ENCODE results near the gene PEAR1. TPM values are rescaled to one million over a fixed set of nuclear protein-coding genes. Genes with fewer than 3 reads are reported as not detected.

Gene PEAR1
- polyA plus RNA-seq, 1 donor = 5.9 TPM

DNA sequence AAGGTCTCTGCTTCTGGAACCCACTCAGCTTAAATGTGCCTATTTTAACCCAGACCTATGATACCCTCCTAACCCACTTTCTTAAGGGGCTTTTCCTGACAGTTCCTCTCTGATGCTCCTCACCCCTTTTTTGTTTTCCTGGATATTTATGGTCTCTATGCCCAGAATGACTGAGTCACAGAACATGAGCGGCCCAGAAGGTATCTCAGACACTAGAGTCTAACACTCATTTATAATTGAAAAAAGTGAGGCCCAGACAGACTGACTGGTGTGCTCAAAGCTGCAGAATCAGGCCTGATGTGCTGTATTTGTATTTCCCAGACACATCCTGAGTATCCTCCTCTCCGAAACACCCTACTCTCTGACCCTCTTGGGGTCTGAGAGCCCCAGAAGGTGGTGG lies 70.9 kb downstream of the PEAR1 start:
- WGBS (ENCODE audit: insufficient coverage, low lambda C conversion rate) = 100% methylated on average over 1 of the region's 2 CpGs
- Histone ChIP-seq H3K27ac (ENCODE audit: low read length) (no peak overlapping the region), H3K27me3 (ENCODE audit: control insufficient read depth, insufficient read depth, low read length) (no peaks in the 10 kb centered on the region), H3K4me3 (ENCODE audit: low read length) (no peak overlapping the region), H3K4me1 (ENCODE audit: control insufficient read depth, insufficient read depth, low read length) (no peaks in the 10 kb centered on the region), H3K9me3 (ENCODE audit: control insufficient read depth, low read depth, low read length) (no peaks in the 10 kb centered on the region), H3K36me3 (ENCODE audit: control insufficient read depth, insufficient read depth, low read length) (peaks cover 74% of the 10 kb centered on the region)
- no peak for DNase-seq

Other genes with a start within 250 kb of the PEAR1 start
- gene NES, start 216.3 kb upstream of the PEAR1 start, polyA plus RNA-seq = 26.5 TPM
- 16.7 TPM for gene CRABP2, start 188.1 kb upstream of the PEAR1 start, polyA plus RNA-seq
- gene METTL25B, start 165.2 kb upstream of the PEAR1 start, polyA plus RNA-seq = 59.3 TPM
- gene ISG20L2, start 165.0 kb upstream of the PEAR1 start, polyA plus RNA-seq = 36.6 TPM
- gene MRPL24, start 152.6 kb upstream of the PEAR1 start, polyA plus RNA-seq = 58.1 TPM
- 244 TPM for gene HDGF, start 142.0 kb upstream of the PEAR1 start, polyA plus RNA-seq
- 61.3 TPM for gene PRCC, start 126.2 kb upstream of the PEAR1 start, polyA plus RNA-seq
- 5.3 TPM for gene SH2D2A, start 76.9 kb upstream of the PEAR1 start, polyA plus RNA-seq
- gene INSRR, start 34.6 kb upstream of the PEAR1 start, polyA plus RNA-seq = 0.09 TPM
- gene NTRK1, start 32.9 kb upstream of the PEAR1 start, polyA plus RNA-seq = 0.15 TPM
- gene LRRC71, start 26.9 kb downstream of the PEAR1 start, polyA plus RNA-seq = 0.28 TPM
- gene ARHGEF11, start 152.0 kb downstream of the PEAR1 start, polyA plus RNA-seq = 34.0 TPM
- not detected for gene ETV3L, start 206.1 kb downstream of the PEAR1 start, polyA plus RNA-seq
- 19.3 TPM for gene ETV3, start 244.7 kb downstream of the PEAR1 start, polyA plus RNA-seq